Measurements from ENCODE around the gene KLRK1.
"Not testable (repeated sequence)": the region's sequence is repeated elsewhere in the genome, so short reads cannot be mapped to it uniquely, and the experiment has no call there.

The KLRK1 gene

DNA sequence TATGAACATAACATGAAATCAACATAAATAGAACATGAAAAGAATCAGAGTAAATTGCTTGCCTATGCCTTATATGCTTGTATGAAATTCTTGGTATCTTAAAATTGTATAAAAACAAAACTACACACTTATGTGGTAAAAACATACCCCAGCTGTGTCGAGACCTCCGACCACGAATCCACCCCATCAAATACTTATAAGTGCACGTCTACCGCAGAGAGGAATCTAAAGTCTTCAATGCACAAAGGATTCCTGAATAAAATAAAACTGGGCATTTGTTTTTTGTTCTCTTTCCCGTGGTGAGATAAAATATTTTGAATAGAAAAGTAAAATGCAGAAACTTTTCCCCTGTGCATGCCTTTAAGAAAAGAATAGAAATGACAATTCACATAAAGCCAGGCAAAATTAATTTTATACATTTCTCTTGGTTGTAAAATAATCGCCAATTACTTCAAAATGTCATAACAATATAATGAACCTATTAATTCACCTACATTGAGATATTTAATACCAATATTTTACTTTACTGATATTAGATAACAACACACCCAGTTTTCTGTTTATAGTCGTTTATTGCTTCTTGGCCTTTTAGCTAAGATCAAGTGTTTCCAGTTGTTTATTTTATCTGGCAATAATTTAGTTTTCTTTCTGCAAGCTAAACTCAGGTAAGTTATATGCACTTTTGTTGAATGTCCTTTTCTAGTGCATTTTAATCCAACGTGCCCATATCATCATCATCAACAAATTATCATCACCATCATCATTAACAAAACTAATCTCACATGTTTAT is 1.0 kb downstream of the KLRK1 start:
- DNase-seq (ENCODE audit: low read depth) = no peak

DNA sequence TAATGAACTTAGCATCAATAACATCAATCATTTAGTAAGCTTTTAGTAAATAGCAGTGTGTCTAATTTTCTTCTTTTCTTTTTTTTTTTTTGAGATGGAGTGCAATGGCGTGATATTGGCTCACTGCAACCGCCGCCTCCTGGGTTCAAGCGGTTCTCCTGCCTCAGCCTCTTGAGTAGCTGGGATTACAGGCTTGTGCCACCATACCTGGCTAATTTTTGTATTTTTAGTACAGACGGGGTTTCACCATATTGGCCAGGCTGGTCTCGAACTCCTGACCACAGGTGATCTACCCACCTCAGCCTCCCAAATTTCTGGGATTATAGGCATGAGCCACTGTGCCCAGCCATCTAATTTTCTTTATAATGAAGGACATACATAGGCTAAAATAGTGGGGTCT is 2.3 kb downstream of the KLRK1 start:
- DNase-seq (ENCODE audit: low read depth) = not testable (repeated sequence)

DNA sequence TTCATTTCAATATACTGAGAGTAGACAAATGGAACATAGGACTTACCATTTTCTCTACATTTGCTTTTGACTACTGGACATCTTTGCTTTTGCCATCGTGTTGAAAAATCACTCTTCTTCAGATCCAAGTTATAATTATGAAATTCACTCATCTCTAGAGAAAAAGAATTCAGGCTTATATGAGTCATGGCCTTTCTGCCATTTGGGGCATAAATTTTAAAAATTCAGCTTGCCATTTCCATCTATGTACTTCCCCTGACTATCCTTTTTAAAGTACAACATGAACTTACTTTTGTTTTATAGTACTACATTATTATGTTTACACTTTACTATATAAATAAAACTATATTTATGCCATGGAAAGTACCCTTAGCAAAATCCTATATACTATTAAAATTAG is 3.0 kb downstream of the KLRK1 start:
- no peak for DNase-seq (ENCODE audit: low read depth)

DNA sequence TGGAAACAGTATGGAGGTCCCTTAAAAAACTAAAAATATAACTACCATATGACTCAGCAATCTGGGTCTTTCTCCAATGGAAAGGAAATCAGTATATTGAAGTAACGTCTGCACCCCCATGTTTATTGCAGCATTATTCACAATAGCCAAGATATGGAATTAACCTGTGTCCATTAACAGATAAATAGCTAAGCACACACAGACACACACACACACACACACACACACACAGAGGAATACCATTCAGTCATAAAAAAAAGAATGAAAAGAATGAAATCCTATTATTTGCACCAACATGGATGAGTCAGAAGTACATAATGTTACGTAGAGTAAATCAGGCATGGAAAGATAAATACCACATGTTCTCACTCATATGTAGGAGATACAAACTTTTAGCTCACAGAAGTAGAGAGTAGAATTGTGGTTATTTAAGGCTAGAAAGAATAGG is 4.7 kb downstream of the KLRK1 start:
- DNase-seq (ENCODE audit: low read depth) = peak; percentile 87

DNA sequence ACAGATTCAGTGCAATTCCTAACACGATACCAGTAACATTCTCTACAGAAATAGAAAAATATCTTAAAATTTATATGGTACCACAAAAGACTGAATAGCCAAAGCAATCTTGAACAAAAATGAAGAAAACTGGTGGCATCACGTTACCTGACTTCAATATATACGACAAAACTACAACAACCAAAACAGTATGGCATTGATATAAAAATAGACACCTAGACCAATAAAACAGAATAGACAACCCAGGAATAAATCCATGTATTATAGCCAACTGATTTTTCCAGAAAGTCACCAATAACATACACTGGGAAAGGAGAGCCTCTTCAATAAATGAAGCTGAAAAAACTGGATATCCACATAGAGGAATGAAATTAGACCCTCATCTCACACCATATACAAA is 5.7 kb downstream of the KLRK1 start:
- no peak for DNase-seq (ENCODE audit: low read depth)

DNA sequence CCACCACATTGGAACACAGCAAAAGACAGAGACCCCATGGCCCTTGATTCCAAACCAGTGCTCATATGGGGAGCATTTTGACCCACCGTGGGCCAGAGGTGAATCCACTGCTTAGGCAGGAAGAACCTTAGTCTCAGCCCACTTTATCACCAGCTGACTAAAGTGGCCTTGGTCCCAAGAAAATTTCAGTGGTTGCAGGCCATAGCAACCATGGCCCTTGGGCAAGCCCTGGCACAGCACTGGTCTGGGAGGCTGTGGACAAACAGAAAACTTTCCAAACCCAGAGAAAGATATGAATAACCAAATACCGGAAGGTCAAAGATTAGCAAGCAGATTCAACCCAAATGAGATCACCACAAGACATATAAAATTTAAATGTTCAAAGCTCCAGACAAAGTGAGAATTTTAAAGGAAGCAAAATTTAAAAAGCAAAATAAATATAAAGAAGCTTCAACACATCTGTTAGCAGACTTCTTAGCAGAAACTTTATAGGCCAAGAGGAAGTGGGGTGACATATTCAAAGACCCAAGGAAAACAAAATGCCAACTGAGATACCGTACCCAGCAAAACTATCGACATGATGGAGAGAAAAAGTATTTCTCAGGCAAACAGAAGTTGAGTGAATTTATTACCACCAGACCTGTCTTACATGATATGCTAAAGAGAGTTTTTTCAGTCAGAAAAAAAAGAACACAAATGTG is 7.8 kb downstream of the KLRK1 start:
- no peak for DNase-seq (ENCODE audit: low read depth)

DNA sequence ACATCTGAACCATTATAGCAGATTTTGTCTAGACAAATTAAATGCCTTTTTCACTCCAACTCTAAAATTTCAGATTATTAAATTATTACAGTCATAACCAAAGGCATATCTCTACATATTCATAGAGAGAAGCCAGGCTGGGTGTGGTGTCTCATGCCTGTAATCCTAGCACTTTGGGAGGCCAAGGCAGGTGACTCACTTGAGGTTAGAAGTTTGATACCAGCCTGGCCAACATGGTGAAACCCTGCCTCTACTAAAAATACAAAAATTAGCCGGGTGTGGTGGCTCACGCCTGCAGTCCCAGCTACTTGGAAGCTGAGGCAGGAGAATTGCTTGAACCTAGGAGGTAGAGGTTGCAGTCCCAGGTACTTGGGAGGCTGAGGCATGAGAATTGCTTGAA is 11.1 kb downstream of the KLRK1 start:
- not testable (repeated sequence) for DNase-seq (ENCODE audit: low read depth)

DNA sequence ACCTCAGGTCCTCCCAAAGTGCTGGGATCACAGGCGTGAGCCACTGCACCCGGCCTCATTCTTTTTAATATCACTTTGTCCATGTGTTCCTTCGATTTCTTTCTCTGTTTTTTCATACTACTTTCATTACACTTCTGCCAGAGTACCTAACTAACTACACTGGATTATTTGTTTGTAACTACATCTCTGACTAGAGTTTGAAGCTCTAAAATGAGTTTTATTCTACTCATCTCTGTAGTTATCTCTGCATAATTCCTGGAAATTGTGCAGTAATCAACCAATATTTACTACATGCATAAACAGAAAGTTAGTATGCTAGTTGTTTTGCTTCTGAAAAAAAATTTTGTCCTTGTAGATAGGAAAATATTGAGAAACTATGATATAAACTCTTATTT is 15.2 kb downstream of the KLRK1 start:
- DNase-seq (ENCODE audit: low read depth) = no peak

DNA sequence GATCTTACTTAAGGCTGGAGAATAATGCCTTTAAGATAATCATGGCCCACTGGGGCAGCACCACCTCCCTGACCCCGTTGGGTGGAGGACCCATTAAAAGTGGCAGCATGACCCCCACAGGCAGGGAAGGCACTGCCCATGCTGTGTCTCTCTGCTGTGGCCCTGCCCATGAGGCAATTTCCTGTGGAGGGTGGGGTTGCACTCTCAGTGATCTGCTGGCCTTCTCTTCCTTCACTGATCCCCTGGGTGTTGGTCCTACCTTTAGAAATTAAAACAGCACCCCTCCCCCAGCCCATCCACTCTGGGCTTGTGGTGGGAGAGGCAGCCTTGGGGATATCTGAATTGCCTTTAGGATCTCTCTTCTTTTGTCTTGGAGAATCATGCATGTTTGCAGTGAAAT is 17.3 kb downstream of the KLRK1 start:
- DNase-seq (ENCODE audit: low read depth) = no peak

DNA sequence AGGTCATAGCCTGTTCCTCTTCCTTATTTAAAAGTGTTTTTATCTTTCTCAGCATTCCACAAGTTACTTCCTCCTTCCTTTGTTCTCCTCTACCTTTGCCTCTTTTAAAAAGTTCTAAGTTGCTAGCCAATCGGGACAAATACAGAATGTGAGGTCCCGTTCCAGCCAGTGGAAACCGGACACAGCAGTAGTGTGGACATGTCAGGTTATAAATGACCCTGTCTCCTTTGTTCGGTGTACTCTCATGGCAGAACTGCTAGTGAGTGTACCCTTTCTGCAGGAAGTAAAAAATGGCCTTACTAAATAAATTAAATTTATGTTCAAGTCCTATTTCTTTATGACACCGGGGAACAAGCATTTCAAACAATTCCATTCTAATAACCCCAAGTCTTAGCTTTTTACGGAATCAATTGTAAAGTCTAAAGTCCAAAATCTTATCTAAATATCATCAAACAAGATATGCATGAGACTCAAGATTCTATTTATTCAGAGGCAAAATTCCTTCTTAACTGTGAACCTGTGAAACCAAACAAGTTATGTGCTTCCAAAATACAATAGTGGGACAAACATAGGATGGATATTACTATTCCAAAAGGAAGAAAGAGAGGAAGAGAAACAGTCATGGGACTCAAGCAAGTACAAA is 17.8 kb downstream of the KLRK1 start:
- DNase-seq (ENCODE audit: low read depth) = not testable (repeated sequence)

DNA sequence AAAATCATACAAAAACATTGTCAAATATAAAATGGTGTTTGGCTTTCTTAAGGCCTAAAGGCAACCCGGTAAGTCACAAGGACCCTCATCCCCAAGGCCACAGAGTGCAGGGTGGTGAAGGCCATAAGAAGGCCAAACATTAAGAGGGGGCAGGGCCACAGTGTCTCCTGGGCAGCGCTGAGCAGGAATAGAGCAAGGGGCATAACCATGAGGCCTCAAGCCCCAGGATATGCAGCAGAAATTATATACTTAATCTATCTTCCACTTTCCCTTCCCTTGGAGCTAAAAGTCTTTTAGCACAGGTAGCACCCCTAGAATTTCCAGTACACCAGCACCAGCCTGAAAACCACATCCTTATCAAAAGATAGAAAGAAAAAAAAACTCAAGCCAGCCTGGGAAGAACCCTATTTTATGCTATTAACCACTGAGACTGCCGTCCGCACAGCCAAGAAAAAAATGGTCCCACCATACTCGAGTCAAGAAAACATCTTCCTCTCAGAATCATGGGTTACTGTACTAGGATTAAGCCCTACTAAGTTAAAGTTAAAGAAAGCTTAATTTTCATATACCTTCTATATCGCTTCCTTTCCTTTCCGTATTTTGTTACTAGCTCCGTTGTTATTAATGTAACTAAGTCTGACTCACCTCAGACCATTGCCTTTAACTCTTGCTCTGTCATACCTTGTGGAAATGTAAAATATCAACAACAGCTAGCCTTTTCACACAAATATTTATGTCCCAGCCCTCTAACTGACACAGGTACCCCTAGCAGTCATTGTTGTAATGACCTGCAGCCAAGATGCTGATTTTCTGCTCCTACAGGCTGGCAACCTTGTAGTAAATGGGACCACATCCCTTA is 20.1 kb downstream of the KLRK1 start:
- DNase-seq (ENCODE audit: low read depth) = no peak

DNA sequence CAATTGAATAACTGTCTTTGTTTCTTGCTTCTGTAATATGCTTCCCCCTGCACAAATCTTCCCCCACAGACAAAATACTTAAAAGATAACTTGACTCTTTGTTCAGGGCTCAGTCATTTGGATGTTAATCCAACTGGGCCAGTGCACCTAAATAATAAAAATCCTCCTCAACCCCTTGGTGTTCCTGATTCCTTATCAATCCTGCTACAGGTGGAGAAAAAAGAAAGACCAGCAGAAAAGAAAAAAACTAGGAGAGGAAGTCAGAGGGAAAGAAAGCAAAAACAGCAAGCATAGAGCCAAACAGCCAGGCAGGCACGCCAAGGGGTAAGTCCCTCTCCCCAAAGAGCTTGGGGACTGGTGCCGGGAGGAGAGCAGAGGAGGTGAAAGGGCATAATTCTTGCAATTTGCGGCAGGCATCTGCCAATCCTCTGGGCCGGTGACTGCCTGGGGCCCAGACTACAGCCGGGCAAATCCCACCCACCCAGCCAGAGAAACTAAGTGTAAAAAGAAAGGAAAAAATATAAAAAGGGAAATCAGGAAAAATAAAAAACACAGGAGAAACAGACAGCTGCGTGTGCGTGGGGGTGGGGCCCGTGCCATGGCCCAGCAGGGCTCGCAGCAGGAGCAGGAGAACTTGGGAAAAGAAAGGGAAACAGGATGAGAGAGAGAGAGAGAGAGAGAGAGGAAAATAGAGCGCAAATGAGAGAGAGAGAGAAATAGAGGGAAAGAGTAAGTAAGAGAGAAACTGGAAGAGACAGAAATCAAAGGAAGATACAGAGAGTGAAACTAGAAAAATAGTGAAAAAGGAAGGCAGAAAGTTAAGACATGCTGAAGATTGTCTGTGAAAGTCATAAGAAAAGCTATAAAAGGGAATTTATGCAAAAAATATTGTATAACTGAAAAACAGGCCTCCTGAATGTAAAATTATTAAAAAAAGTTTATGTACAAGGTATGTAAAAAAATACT is 21.4 kb downstream of the KLRK1 start:
- no peak for DNase-seq (ENCODE audit: low read depth)

DNA sequence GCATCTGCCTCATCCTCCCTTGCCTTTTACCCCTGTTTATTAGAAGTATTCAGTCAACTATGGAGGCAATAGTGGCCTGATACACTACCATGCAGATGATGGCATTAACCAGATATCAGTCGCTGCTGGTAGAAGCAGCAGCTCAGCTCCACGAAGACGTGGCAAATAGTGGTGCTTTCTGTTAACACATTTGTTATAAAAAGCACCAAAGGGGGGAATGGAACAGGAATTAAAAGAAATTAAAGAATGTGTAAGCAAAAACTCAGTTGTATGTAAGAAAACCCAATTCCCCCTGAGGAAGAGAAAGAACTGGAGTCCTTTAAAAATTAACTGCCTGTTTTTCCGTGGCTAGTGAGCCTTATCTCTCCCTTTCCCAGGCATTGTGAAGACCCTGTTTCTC is 22.1 kb downstream of the KLRK1 start:
- DNase-seq (ENCODE audit: low read depth) = not testable (repeated sequence)

DNA sequence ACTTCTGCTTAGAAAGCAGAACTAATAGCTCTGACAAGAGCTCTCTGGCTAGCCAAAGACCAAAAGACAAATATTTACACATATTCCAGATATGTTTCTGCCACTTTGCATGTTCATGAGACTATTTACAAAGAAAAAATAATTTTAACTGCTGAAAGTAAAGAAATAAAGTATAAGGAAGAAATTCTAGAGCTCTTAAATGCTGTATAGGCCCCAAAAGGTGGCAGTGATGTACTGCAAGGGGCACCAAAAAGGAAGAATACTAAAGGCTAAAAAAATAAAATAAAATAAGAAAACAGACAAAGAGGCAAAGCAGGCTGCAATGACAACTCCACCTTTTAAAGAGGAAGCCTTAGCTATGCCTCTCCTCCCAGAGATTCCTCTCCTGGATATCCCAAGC is 23.0 kb downstream of the KLRK1 start:
- DNase-seq (ENCODE audit: low read depth) = peak; percentile 56

DNA sequence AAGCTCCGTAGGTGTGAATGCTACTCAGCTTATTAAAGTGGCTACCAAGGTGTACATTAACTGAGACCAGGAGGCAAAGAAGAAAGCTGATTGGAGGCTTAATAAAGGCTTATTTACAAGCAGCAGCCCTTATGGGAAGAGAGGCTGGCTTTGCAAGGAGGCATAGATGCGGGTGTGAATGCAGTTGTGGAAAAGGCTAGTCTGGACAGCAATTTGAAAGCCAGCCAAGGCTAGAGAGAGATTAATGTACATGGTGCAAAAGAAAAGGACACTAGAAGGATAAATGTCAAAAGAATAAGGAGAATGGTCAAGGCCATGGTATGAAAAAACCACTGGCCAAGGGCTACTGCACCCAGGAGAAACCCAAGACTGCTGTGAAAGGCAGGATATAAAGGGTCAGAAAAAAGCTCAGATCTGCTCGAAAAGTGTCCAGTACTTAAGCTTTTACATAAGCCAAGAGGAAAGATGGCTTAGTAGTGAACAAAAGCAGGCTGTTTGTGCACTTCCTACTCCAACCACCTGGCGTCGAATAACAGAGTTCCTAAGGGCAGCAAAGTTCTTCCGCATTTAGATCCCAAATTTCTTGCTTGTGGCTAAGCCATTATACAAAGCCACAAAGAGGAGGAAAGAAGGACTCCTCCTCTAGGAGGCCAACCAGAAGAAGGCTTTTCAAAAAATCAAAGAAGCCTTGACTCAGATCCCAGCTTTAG is 24.0 kb downstream of the KLRK1 start:
- peak; percentile 38 for DNase-seq (ENCODE audit: low read depth)

DNA sequence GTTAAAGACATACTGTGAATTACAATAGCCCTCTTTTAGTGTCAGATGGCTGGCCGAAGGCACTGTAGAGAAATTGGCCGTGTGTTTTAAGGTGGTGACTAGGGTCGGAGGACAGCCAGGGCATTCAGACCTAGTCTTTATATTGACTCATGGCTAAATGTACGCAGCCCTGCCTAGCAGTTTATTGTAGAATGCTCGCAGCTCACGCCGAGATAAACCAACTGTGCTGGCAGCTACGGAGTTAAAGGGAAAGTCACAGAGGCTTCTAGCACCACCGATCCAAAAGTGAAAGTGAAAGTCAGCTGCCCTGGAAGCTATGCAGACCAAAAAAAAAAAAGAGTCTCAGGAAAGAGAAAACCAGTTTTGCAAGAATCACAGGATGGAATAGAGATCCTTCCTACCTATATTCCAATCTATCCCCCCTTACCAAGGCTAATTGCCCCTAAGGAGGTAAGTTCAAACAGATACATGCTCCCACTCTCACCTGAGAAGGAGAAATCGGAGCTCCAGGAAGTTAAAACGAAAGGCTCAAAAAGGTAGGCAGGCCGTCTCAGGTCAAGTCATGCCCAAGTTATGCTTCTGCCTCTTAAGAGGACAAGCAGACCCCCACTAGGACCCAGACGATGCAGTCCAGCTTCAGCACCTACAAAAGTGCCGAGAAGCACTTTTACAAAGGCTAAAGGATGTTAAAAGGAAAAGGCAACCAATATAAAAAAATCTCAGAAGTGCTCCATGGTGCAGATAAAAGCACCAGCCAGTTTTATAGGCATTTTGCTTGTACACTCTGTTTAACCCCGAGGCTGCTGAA is 24.8 kb downstream of the KLRK1 start:
- DNase-seq (ENCODE audit: low read depth) = peak; percentile 85

DNA sequence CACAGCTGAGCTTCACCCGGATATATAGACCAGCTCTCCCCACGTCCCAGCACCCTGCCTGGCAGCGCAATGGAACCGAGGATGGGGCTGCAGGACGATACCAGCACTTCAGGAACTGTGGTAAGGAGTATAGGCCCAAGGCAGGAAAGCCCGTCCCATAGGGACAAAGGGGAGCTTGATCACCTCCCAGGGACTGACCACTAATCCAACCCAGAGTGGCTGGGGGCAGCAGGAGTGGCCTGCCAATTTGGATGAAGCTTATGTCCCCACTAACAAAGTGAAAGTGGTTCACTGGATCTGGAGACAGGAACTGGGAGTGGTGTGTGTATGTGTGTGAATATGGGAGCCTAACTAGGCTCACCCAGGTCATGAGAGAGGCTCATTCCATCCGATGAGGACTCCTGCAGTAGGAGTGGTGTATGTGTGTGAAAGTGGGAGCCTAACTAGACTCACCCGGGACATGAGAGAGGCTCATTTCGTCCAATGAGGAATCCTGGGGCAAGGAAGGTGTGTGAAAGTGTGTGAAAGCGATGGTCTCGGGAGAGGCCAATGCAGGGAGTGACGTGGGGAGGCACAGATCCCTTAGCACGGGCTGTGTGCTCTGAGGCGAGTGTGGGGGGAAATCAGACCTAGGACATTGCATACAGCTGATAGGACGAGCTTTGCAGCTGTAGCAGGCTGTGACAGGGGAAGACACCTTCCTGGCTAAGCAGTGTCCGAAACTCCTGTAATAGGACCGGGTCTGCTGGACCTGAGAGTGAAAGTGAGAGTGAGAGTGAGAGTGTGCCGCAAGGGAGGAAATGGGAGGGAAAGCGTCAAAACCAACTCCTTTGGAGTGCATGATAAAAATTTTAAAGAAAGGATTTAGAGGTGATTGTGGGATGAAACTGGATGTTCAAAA is 25.7 kb downstream of the KLRK1 start:
- DNase-seq (ENCODE audit: low read depth) = peak; percentile 55

DNA sequence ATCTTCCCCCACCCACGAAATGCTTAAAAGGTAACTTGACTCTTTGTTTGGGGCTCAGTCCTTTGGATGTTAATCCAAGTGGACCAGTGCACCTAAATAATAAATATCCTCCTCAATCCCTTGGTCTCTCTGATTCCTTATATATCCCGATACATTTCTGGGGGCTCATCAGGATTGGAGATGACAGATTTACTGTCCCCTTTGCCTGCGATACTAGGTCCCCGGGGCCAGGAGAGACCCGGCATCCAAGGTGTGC is 26.3 kb downstream of the KLRK1 start:
- no peak for DNase-seq (ENCODE audit: low read depth)

Data from EH (cell line).